WTC11 (cell line): ENCODE data around the gene PCNA. TPM values are rescaled to one million over a fixed set of nuclear protein-coding genes. Genes with fewer than 3 reads are reported as not detected.

Source experiments
- ATAC-seq: fragments of 200-7000 bp; cut with Tn5 transposase; 2 replicates; pipeline ENCODE4 v1.10.0; 2021; ENCODE audit warnings: mild to moderate bottlenecking, moderate library complexity
- Bru-seq: library from RNA; stranded (reverse); fragments of 400-500 nt; gene quantifications from one replicate; lab custom pipeline; 2021; lab: Mats Ljungman, UMichigan
- CTCF ChIA-PET: fragments of 300-600 bp; sonication (Branson Sonifier 250); formaldehyde crosslinking; loops from one replicate; lab custom pipeline; 2021; ENCODE audit warnings: antibody characterized with exemption; lab: Charles Lee
- POLR2A ChIA-PET: fragments of 350-600 bp; sonication (Branson Sonifier 250); formaldehyde crosslinking; loops from one replicate; lab custom pipeline; 2021; ENCODE audit warnings: antibody characterized with exemption; lab: Charles Lee
- DNase-seq: peaks from one replicate; pipeline ENCODE4 v3.0.0; 2021; ENCODE audit warnings: low spot score
- H3K27ac Mint-ChIP-seq: 2 replicates; pipeline ENCODE4 v1.8.0; 2021; ENCODE audit warnings: mixed read lengths
- H3K27me3 Mint-ChIP-seq: 2 replicates; pipeline ENCODE4 v1.8.0; 2021; ENCODE audit warnings: low read depth, mild to moderate bottlenecking, moderate library complexity, mixed read lengths
- H3K36me3 Mint-ChIP-seq: 2 replicates; pipeline ENCODE4 v1.8.0; 2021; ENCODE audit warnings: mixed read lengths
- H3K4me1 Mint-ChIP-seq: 2 replicates; pipeline ENCODE4 v1.8.0; 2022; ENCODE audit warnings: mixed read lengths
- H3K4me3 Mint-ChIP-seq: 2 replicates; pipeline ENCODE4 v1.8.0; 2021; ENCODE audit warnings: mild to moderate bottlenecking, moderate library complexity, mixed read lengths
- H3K9me3 Mint-ChIP-seq: 2 replicates; pipeline ENCODE4 v1.8.0; 2021; ENCODE audit warnings: mixed read lengths
- ATF1 ChIP-seq: sonication (generic); formaldehyde crosslinking; IDR thresholded peaks from 2 replicates; pipeline ENCODE4 v1.8.1; 2023; ENCODE audit warnings: mild to moderate bottlenecking, moderate library complexity, missing genetic modification reagents
- ATF2 ChIP-seq: sonication (generic); formaldehyde crosslinking; IDR thresholded peaks from 2 replicates; pipeline ENCODE4 v1.8.1; 2022; ENCODE audit warnings: low read depth, missing genetic modification reagents, borderline replicate concordance
- ATF3 ChIP-seq: sonication (generic); formaldehyde crosslinking; conservative IDR thresholded peaks from 2 replicates; pipeline ENCODE4 v1.8.1; 2022; ENCODE audit warnings: mild to moderate bottlenecking, missing genetic modification reagents
- ATF6 ChIP-seq: sonication (generic); formaldehyde crosslinking; IDR thresholded peaks from 2 replicates; pipeline ENCODE4 v1.8.1; 2023; ENCODE audit warnings: mild to moderate bottlenecking, missing genetic modification reagents
- CDX4 ChIP-seq: fragments of 250-450 bp; sonication (Bioruptor Pico); IDR thresholded peaks from 2 replicates; pipeline ENCODE4 v1.9.0; 2021; ENCODE audit warnings: moderate library complexity, mild to moderate bottlenecking, inconsistent platforms, borderline replicate concordance
- E2F1 ChIP-seq: sonication (generic); formaldehyde crosslinking; IDR thresholded peaks from 2 replicates; pipeline ENCODE4 v1.8.0; 2022; ENCODE audit warnings: mild to moderate bottlenecking, missing genetic modification reagents
- E2F4 ChIP-seq: sonication (generic); formaldehyde crosslinking; IDR thresholded peaks from 2 replicates; pipeline ENCODE4 v1.8.1; 2022; ENCODE audit warnings: low read depth, mild to moderate bottlenecking, moderate library complexity, missing genetic modification reagents, borderline replicate concordance
- ELF4 ChIP-seq: sonication (generic); formaldehyde crosslinking; IDR thresholded peaks from 2 replicates; pipeline ENCODE4 v1.8.1; 2022; ENCODE audit warnings: low read depth, mild to moderate bottlenecking, moderate library complexity, missing genetic modification reagents
- ERG ChIP-seq: fragments of 250-450 bp; sonication (Bioruptor Pico); IDR thresholded peaks from 2 replicates; pipeline ENCODE4 v1.8.0; 2021; ENCODE audit warnings: mild to moderate bottlenecking
- ESRRA ChIP-seq: sonication (generic); formaldehyde crosslinking; IDR thresholded peaks from 2 replicates; pipeline ENCODE4 v1.8.1; 2022; ENCODE audit warnings: mild to moderate bottlenecking, missing genetic modification reagents, borderline replicate concordance
- FOXK1 ChIP-seq: sonication (generic); formaldehyde crosslinking; IDR thresholded peaks from 2 replicates; pipeline ENCODE4 v1.8.0; 2022; ENCODE audit warnings: mild to moderate bottlenecking, moderate library complexity, missing genetic modification reagents
- GRHL2 ChIP-seq: fragments of 250-450 bp; sonication (Bioruptor Pico); IDR thresholded peaks from 2 replicates; pipeline ENCODE4 v1.8.0; 2022; ENCODE audit warnings: mild to moderate bottlenecking, moderate library complexity; ENCODE audit not compliant: insufficient replicate concordance, severe bottlenecking
- IRF2 ChIP-seq: sonication (generic); formaldehyde crosslinking; IDR thresholded peaks from 2 replicates; pipeline ENCODE4 v1.8.0; 2022; ENCODE audit warnings: low read depth, missing genetic modification reagents, borderline replicate concordance
- JAZF1 ChIP-seq: fragments of 250-450 bp; sonication (Bioruptor Pico); IDR thresholded peaks from 2 replicates; pipeline ENCODE4 v1.9.0; 2021; ENCODE audit warnings: moderate library complexity, mild to moderate bottlenecking, inconsistent platforms
- JUN ChIP-seq: sonication (generic); formaldehyde crosslinking; IDR thresholded peaks from 2 replicates; pipeline ENCODE4 v1.8.0; 2023; ENCODE audit warnings: mild to moderate bottlenecking, missing genetic modification reagents
- MXD4 ChIP-seq: fragments of 250-450 bp; sonication (Bioruptor Pico); IDR thresholded peaks from 2 replicates; pipeline ENCODE4 v1.8.0; 2021; ENCODE audit warnings: mild to moderate bottlenecking, moderate library complexity, borderline replicate concordance
- NFATC4 ChIP-seq: fragments of 250-450 bp; sonication (Bioruptor Pico); IDR thresholded peaks from 2 replicates; pipeline ENCODE4 v1.9.0; 2021; ENCODE audit warnings: mild to moderate bottlenecking
- NR2C2 ChIP-seq: sonication (generic); formaldehyde crosslinking; IDR thresholded peaks from 2 replicates; pipeline ENCODE4 v1.8.0; 2022; ENCODE audit warnings: mild to moderate bottlenecking, missing genetic modification reagents
- TEAD1 ChIP-seq: sonication (generic); formaldehyde crosslinking; IDR thresholded peaks from 2 replicates; pipeline ENCODE4 v1.8.0; 2022; ENCODE audit warnings: mild to moderate bottlenecking, missing genetic modification reagents
- USF2 ChIP-seq: sonication (generic); formaldehyde crosslinking; IDR thresholded peaks from 2 replicates; pipeline ENCODE4 v1.8.1; 2023; ENCODE audit warnings: mild to moderate bottlenecking, missing genetic modification reagents, moderate library complexity
- ZBTB43 ChIP-seq: sonication (generic); formaldehyde crosslinking; IDR thresholded peaks from 2 replicates; pipeline ENCODE4 v1.8.1; 2023; ENCODE audit warnings: mild to moderate bottlenecking, missing genetic modification reagents
- ZNF121 ChIP-seq: sonication (generic); formaldehyde crosslinking; IDR thresholded peaks from 2 replicates; pipeline ENCODE4 v1.8.0; 2023; ENCODE audit warnings: missing genetic modification reagents
- ZNF138 ChIP-seq: sonication (generic); formaldehyde crosslinking; conservative IDR thresholded peaks from 2 replicates; pipeline ENCODE4 v1.8.1; 2022; ENCODE audit warnings: mild to moderate bottlenecking, moderate library complexity, missing genetic modification reagents
- long read RNA-seq, 3 experiments: library from RNA in 1 of 3; library from capped mRNA in 1 of 3; library from polyadenylated mRNA in 1 of 3; unstranded in 2 of 3; stranded (forward) in 1 of 3; transcript quantifications; one replicate each; pipeline ENCODE4 v2.0.0, GENCODE V29; 2021
- total RNA-seq: library from RNA; stranded (reverse); gene quantifications from 3 replicates; pipeline ENCODE4 v1.2.3, GENCODE V29; 2021

Gene PCNA
- total RNA-seq (239 to 262 TPM (median 240 TPM) in 3 replicates), Bru-seq, nascent RNA (percentile 98 among the genes with signal in this experiment)
- long read RNA-seq, experiment 1, transcript PCNA-202 (7 exons, 1,359 nt): minor isoform, 10 of 277 reads
- long read RNA-seq, experiment 1, transcript PCNA-201 (6 exons, 1,344 nt): major isoform, 234 of 277 reads
- long read RNA-seq, experiment 1, partial matches to known transcripts: 22 of 277 reads
- long read RNA-seq, experiment 1, other reads (novel, unspliced or antisense): 11 of 277 reads
- long read RNA-seq, experiment 2, transcript PCNA-202 (7 exons, 1,359 nt): minor isoform, 11 of 441 reads
- long read RNA-seq, experiment 2, transcript PCNA-201 (6 exons, 1,344 nt): major isoform, 341 of 441 reads
- long read RNA-seq, experiment 2, partial matches to known transcripts: 43 of 441 reads
- long read RNA-seq, experiment 2, other reads (novel, unspliced or antisense): 46 of 441 reads
- long read RNA-seq, experiment 3, transcript PCNA-201 (6 exons, 1,344 nt): major isoform, 317 of 345 reads
- long read RNA-seq, experiment 3, transcript PCNA-202 (7 exons, 1,359 nt): minor isoform, 12 of 345 reads
- long read RNA-seq, experiment 3, partial matches to known transcripts: 1 of 345 reads
- long read RNA-seq, experiment 3, other reads (novel, unspliced or antisense): 15 of 345 reads

- peak; percentile 96 for ATAC-seq
- TF ChIP-seq NR2C2: peak; percentile 9; the same call in 1 of the 2 replicates
- TF ChIP-seq TEAD1 (CRISPR knock-in tag): peak; percentile 10; the same call in 1 of the 2 replicates
- TF ChIP-seq ATF1: peak; percentile 18; the same call in 1 of the 2 replicates
- peak; percentile 10 for TF ChIP-seq E2F1
- no peak; the same call in 1 of the 2 replicates for TF ChIP-seq ESRRA (CRISPR knock-in tag)
- no peak for TF ChIP-seq CDX4 (CRISPR knock-in tag)
- 0 out of 2 replicates have a peak, but pooled peaks have one; percentile 16 for TF ChIP-seq ZBTB43 (CRISPR knock-in tag)
- peak; percentile 96; the same call in 1 of the 2 replicates for TF ChIP-seq ELF4 (CRISPR knock-in tag)
- TF ChIP-seq IRF2 (CRISPR knock-in tag): peak; percentile 1; the same call in 1 of the 2 replicates
- TF ChIP-seq GRHL2: no peak
- no peak for TF ChIP-seq ERG (CRISPR knock-in tag)
- TF ChIP-seq ATF3 (CRISPR knock-in tag): no peak; the same call in 1 of the 2 replicates
- no peak for TF ChIP-seq ZNF121
- no peak for TF ChIP-seq NFATC4 (CRISPR knock-in tag)
- no peak; the same call in 1 of the 2 replicates for TF ChIP-seq E2F4 (CRISPR knock-in tag)
- no peak for TF ChIP-seq ATF2
- no peak for TF ChIP-seq JUN (CRISPR knock-in tag)
- no peak; the same call in 1 of the 2 replicates for TF ChIP-seq FOXK1 (CRISPR knock-in tag)
- no peak for TF ChIP-seq JAZF1 (CRISPR knock-in tag)
- no peak; the same call in 1 of the 2 replicates for TF ChIP-seq USF2 (CRISPR knock-in tag)
- TF ChIP-seq ZNF138 (CRISPR knock-in tag): peak; percentile 59; the same call in 1 of the 2 replicates
- TF ChIP-seq MXD4 (CRISPR knock-in tag): no peak
- no peak for TF ChIP-seq ATF6 (CRISPR knock-in tag)
Measured at GRCh38 chr20:5119435-5120184, at the start of gene PCNA. Gene PCNA, minus strand, starts transcription at chr20:5119958. Its CDS starts 160 bp downstream, at chr20:5119798.

More at GRCh38 chr20:5119435-5120184, at the start of gene PCNA:
- no peaks in the 10 kb centered on the region for H3K9me3 Mint-ChIP-seq
- peaks cover 39% of the 10 kb centered on the region for H3K4me1 Mint-ChIP-seq
- H3K27me3 Mint-ChIP-seq: no peaks in the 10 kb centered on the region
- ChIA-PET POLR2A (interaction anchor here (1.0 to 1.6 kb wide), 2 partner anchors 60 to 73 kb away, joined by 3 to 5 read pairs; no protein-coding TSS in a partner anchor), CTCF (interaction anchor here (1.0 to 3.7 kb wide), 3 partner anchors 72 to 105 kb away, joined by 3 to 23 read pairs (median 4); no protein-coding TSS in a partner anchor)
- H3K4me3 Mint-ChIP-seq: peak within 1 kb of the TSS; percentile 93
- H3K36me3 Mint-ChIP-seq: peaks cover 44% of the 10 kb centered on the region
- peak within 1 kb of the TSS; percentile 97 for H3K27ac Mint-ChIP-seq
- peak; percentile 96 for DNase-seq
